Body of pancreas (tissue), 4 donors: ENCODE results near the gene ACSM2A.

Source experiments
- CTCF ChIP-seq, 7 experiments: fragments of 450-650 bp in 4 of 7; fragments of 200-600 bp in 3 of 7; sonication (generic) in 3 of 7; IDR thresholded peaks; one replicate each; pipeline ENCODE4 v1.5.1; 2016 to 2019; ENCODE audit warnings: antibody characterized with exemption in 7 of 7
- POLR2A ChIP-seq, 3 donors: fragments of 450-650 bp; IDR thresholded peaks; one replicate each; pipeline ENCODE4 v1.6.1; 2016; ENCODE audit warnings: antibody characterized with exemption in 3 of 3, mild to moderate bottlenecking in 2 of 3

GRCh38 chr16:20404637-20405036, 46.7 kb upstream of the ACSM2A start, which contains the start of gene PDILT:
- TF ChIP-seq CTCF (IDR thresholded peaks at IDR 0.05) (no peak), POLR2A (IDR thresholded peaks at IDR 0.05) (no peak)
